Sciatic nerve (tissue), 2 donors: ENCODE results near the gene NCKAP5. TPM values are rescaled to one million over a fixed set of nuclear protein-coding genes. Genes with fewer than 3 reads are reported as not detected.

Experiments used
- ATAC-seq: fragments of 200-7000 bp; cut with Tn5 transposase; one replicate; pipeline ENCODE4 v1.9.1; 2020; ENCODE audit warnings: mild to moderate bottlenecking, moderate library complexity
- DNase-seq: peaks from one replicate; pipeline ENCODE4 v3.0.0-alpha.2; 2020; ENCODE audit warnings: low spot score
- intact Hi-C: fragments of 100-400 bp; cut with DNase I; formaldehyde crosslinking; loops from one replicate; pipeline ENCODE4 v1.14.2; 2022
- total RNA-seq: library from RNA; stranded (reverse); fragmentation: NEBNext Ultra II Directional; extraction: Animal tissue kit (Norgen Biotek cat#: 25700); gene quantifications from one replicate; pipeline ENCODE4 v1.2.1, GENCODE V29; 2021
- donor health status: DM: no; HTN: no; CAD: no.
- donor health status: DM: no; HTN: no; CAD: no.

Gene NCKAP5
- total RNA-seq, 1 donor from 2014 or later: 10.5 TPM

DNA sequence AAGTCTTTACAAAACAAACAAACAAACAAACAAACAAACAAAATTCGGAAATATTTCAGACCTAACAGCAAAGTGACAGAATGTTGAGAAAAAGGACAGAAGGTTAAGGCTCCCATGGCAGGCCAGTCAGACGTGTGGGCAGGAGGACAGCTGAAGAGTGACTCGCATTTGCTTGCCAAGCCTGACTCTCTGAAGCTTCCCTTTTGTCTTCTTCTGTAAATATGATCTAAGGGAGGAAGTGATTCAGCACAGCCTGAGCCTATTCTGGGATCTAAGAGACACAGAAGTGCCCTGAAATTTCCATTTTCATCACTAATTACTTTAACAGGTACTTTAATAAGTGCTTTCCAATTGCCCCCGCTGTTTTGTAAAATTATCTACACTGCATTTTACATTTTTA lies 764.2 kb downstream of the NCKAP5 start:
- DNase-seq (no peak), ATAC-seq (peak; percentile 73)

DNA sequence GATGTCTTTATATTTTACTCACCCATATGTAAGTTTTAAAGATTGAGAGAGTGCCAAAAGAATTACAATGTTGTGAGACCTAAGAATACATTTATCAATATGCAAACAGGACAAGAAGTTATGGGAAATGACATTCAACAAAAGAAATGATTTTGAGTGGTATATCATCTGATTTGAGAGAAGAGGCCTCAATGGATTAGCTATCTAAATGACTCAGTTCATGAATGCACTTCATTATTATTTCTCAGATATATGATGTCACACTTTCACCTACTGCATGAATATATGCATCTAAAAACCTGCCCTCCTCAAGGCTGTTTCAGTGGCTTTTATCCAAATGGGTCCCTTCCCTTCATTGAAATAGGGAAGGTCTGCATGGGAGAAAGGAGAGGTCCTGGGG lies 769.9 kb downstream of the NCKAP5 start:
- ATAC-seq (no peak), DNase-seq (no peak)
- intact Hi-C loops: no loop called here

More for the DNA sequence above, 764.2 kb downstream of the NCKAP5 start:
- intact Hi-C loops: no loop called here

DNA sequence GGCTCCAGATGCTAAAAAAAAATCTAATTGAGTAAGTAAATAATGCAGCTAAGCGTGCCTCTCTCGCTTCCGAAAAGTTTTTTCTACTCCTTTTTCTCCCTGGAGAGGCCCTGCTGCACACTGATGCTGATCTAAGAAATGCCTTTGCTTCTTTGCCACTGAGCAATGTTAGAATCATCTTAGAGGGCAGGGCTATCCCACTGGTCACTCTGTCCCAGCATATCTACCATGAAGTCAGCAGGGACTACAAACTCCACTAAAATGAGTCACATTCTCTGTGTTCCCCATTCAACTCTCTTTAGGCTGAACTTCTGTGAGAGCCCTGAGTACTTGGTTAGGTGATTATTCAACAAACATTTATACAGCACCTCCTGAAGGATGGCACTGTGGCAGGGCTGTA lies 770.7 kb downstream of the NCKAP5 start:
- intact Hi-C loops: no loop called here
- ATAC-seq (no peak), DNase-seq (no peak)

DNA sequence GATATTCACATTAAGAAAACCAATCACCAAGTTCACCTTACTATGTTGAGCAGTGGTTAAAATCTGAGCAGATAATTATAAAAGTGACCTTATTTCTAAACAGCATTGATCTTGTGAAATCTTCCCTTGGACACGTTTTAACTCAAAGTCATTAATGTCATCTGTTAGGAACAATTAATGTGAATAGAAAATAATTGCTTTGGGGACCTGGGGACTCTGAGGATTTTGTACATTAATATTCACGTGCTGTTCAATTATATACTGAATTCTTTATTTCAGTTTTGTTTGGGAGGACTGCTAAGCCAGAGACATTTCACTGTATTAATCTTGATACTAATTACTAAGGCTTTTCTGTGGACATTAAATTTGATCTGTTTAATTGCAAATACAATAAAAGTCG lies 771.2 kb downstream of the NCKAP5 start:
- no peak for ATAC-seq
- intact Hi-C loops: no loop called here
- no peak for DNase-seq

DNA sequence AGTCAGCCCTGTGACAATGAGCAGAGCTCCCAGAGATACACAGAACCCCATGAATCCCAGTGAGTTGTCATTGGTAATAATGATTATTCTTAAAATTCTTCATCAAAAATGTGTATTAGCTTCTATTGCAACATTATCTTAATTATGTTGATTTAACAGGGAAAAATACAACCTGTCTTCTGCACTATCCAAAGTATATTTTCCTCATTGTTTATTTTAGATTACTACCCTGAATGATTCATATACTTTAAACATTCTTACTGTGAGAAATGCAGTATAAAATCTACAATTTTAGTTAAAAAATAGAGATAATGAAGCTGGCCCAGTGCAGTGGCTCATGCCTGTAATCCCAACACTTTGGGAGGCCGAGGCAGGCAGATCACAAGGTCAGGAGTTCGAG lies 773.0 kb downstream of the NCKAP5 start:
- ATAC-seq: no peak
- intact Hi-C loops: no loop called here
- no peak for DNase-seq

DNA sequence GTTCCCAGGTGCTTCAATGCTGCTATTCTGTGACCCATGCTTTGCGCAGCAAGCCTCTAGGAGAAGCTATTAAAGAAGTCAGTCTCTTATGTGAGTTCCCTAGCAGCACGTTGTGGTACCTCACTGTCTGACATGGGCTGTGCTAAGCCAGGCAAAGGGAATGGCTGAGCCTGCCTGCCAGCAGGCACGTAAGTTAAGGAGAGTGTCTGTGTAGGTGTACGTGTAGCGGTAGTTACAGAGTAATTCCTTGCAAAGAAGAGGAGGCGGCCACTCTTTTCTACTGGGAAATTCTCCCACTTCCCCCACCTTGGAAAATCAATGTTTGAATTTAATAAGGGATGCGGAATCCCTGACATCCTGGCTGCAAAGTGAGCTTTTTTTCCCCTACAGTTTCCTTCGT lies 774.7 kb downstream of the NCKAP5 start:
- intact Hi-C loops: no loop called here
- DNase-seq (no peak), ATAC-seq (no peak)

DNA sequence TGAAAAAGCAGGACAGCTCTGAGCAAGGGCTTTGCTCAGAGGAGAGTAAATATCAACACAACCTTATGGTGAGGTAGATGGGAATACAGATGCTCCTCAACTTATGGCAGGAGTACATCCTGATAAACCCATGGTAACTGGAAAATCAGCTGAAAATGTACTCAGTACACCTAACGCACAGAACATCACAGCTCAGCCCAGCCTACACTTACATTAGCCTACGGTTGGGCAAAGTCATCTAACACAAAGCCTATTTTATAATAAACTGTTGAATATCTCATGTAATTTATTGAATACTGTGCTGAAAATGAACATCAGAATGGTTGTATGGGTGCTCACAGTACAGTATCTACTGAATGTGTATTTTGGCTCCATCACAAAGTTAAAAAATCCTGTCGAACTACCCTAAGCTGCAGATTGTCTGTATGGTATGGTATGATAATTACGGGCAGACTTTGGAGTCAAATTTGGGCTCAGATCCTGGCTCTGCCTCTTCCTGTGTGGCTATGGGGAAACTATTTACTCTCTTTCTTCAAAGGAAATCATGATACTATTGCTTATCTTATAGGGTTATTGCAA lies 778.0 kb downstream of the NCKAP5 start:
- no peak for ATAC-seq
- intact Hi-C loops: no loop called here
- no peak for DNase-seq

DNA sequence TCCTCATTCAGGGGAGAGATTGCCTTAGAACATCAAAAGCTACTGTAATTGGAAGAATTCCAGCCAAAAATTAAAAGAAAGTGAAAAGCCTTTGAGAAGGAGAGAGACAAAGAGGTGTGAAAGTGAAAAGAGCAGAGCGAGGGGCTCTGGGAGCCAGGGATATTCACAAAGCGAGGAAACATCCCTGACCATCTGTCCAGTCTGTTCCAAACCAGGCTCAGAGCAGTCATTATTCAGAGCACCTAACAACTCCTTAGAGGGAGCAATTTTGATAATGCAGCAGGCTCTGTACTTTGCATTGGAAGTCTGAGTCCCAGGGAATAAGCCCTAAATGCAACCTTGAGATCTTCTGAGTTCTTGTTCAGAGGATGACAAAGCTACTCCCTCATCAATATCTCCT lies 779.2 kb downstream of the NCKAP5 start:
- intact Hi-C loops: no loop called here
- no peak for ATAC-seq
- DNase-seq: no peak

DNA sequence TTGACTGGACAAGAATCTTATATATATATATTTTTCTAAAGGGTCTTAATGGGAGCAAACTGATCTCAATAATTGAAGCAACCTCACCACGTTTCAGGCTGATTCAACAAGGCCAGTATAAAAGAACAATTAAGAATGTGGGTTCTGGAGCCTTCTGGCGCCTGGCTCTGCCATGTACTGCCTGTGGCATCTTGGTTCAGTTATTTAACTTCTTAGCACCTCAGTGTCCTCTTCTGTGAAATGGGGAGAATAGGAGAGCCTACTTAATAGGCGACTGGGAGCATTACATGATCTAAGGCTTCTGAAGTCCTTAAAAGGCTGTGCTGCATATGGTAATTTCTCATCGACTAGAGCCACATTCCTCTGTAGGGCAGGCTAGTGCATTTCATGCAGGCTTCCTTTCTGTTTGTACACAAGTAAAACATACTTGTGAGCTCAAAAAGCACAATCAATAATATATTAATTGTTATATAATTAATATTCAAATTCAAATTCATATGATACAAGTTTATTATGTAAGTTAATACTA lies 779.9 kb downstream of the NCKAP5 start:
- no peak for DNase-seq
- no peak for ATAC-seq
- intact Hi-C loops: no loop called here

DNA sequence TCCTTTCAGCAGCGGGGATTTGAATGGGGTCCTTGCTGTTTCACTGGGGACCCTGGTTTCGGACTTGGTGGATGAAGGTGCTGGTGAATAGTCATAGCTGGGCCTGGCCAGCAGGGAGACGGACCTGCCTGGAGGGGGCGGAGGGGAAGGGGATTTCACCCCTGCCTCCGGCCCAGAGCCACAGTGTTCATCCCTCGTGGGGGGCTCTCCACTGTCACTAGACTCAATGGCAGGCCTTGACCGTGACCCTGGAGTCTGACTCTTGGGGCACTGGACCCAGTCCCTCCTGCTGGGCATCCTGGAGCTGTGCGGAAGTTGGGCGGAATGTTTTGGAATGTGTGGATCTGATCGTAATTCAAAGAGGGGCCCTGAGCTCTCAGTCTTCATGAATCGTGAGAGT lies 784.4 kb downstream of the NCKAP5 start:
- ATAC-seq (no peak), DNase-seq (no peak)
- intact Hi-C loops: no loop called here

DNA sequence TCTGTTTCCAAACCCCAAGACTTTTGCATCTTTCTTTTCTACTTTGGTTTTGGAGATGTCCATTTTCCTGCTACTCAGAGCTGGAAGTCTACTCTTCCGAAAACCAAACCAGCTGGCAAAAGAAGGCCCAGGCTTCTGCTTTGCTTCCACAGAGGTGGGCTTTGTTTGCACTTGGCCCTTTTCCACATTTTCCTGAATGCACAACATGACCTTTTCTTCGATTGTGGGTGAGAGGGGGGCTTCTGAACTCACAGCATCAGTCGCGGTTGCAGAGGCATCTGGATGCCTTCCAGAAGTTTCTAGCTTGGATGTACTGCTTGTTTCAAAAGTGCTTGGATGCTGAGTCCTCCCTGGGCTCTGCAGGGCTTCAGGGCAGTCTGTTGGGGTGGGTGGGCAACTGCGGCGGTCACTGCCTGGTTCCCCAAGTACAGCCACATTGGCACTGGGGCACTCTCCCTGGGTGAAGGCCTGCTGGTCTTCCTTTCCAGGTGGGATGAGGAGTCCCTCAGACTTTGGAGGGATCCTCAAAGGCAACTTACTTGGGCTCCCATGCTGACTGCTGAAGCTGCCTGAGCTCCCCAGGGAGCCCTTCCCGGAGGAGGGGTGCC lies 786.0 kb downstream of the NCKAP5 start:
- ATAC-seq (no peak), DNase-seq (no peak)
- intact Hi-C loops: no loop called here

DNA sequence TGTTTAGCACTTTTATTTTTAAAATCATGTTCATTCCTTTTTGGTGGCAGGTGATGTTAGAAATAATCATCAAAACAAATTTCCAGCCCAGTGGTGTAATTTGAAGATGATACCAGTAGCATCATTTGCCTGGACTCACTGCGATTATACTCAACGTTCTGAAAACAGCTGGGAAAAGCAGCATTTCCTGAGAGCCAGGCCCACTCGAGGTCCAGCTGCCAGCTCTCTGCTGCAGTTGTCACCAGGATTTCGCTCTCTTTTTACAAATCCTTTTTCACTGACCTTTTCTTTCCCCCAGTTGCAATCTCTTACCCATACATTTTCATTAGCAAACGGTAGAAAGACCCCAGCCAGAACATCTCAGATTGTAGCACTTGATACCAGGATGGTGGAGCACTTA lies 787.6 kb downstream of the NCKAP5 start:
- intact Hi-C loops: no loop called here
- ATAC-seq (no peak), DNase-seq (no peak)

DNA sequence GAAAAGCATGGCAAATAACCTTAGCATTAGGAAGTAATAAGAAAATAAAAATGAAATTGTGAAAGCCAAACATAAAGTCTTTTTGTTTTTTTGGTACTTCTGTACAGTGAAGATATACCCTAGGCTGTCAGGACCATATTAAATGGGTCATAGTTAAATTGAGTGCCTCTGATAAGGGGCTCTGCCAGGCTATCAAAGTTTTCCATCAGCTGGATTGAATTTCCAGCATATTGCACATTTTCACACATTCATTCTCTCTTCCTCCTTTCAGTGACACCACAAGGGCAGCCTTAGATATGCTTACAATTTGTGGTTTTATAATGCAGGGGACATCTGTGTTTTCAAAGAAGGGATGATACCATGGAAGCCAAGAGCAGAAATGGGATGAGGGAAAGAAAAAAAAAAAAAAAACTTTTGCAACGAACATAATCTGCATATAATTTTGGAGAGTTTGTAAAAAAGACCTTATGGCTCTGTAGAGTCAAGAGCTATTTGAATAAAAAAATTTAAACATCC lies 789.0 kb downstream of the NCKAP5 start:
- DNase-seq (no peak), ATAC-seq (no peak)
- intact Hi-C loops: no loop called here

DNA sequence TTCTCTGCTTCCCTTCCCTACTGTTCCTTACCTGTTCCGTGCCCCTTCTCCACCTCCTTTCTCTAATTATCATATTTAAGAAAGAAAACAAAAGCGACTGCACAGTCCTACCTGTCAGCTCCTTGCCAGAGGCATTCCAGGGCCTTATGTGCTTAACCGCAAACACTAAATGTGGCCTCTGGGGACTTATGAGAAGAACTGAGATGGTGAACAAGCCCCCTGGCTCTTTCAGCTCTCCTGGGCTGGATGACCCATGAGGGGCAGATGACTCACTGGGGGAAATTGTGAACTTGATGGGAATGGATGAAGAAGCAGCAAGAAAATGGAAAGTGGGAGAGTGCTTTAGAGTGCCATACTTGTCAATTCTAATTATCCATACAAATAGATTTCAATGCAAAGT lies 792.0 kb downstream of the NCKAP5 start:
- no peak for ATAC-seq
- no peak for DNase-seq
- intact Hi-C loops: loop anchor here (2.0 kb wide), 1 partner anchor 25 kb away; no protein-coding TSS in a partner anchor

DNA sequence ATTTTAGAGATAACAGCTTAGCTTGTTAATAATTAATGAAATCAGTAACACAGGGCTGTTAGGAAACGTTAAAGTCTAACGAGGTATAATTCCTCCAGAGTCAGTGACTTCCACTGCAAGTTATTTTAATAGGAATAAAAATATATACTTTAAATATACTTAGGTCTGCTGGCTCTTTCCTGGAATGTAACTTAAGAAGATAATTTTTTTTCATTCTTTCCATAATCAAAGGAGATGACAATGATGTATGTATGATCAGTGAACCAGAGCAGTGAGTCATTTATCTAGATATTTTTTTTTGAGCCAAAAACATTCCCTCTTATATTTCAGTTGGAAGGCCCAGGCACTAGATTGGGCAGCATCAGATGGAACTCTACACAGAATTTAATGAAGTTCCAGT lies 794.1 kb downstream of the NCKAP5 start:
- ATAC-seq: no peak
- intact Hi-C loops: no loop called here
- DNase-seq: no peak

DNA sequence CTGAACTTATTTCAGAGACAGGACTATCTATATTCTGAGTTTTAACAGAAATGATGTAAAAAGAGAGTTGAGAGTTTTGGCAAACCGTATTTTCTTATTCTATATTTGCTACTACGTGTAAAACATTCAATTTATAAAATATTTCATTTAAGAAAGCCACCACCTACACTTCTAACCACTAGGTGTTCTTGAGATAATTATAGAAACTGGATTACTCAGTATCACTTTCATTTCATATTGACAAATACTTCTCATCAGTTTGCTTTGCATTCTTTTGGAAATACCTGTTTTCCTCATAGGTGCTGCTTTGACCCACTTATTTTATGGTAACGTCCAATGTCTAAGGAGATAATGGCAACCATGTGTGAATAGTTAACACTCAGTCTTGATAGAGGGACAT lies 794.9 kb downstream of the NCKAP5 start:
- DNase-seq: no peak
- intact Hi-C loops: no loop called here
- no peak for ATAC-seq

DNA sequence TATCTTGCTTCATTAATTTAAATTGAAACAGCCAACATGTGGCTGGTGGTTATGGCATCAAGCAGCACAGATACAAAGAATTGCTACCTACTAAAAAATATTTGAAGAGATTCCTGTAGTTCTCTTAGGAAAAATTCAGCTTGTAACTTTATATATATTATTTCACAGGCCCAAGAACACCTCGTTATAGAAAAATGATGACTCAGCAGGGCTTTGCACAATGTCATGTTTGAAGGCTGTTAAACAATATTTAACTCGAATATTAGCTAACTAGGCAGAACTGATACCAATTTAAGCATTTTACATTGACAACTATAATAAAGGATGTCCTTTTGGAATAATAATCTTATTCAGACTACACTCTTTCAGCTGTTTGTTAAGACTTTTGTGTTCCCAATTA lies 795.9 kb downstream of the NCKAP5 start:
- ATAC-seq (no peak), DNase-seq (no peak)
- intact Hi-C loops: no loop called here

DNA sequence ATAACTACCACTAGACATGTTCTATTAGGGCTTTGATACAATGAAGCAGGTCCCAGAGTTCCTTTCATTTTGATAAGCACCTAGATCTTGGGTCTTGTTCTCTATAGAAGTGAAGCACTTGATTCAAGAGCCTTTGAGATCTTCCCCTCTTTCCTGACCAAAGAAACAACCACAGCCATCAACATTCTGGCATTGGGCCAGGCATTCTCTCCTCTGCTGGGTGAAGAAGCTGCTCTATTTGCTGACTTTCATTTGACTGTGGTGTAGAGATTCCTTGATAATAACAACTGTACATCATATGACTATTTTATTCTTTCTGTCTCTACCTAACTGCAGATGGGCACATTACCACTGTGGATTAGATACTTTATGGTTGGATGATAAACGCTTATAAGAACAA lies 801.7 kb downstream of the NCKAP5 start:
- intact Hi-C loops: no loop called here
- DNase-seq (no peak), ATAC-seq (no peak)

DNA sequence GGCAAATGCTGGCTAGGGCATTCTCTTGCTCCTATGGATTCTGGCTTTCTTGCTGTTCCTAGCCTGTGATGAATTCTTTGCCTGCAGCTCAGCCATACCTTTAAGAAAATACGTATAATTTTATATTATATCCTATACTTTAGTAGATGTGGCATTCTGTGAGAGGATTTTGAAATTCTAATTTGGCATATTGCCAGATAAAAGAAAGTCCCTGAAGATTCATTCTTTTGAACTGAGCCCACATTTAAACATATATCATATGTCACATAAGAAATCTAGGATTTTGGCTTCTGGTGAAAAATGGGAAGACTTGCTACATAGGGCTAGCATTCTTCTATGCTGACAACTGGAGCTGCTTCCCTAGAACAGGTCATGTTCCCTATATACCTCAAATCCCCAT lies 806.8 kb downstream of the NCKAP5 start:
- ATAC-seq (no peak), DNase-seq (no peak)
- intact Hi-C loops: no loop called here

DNA sequence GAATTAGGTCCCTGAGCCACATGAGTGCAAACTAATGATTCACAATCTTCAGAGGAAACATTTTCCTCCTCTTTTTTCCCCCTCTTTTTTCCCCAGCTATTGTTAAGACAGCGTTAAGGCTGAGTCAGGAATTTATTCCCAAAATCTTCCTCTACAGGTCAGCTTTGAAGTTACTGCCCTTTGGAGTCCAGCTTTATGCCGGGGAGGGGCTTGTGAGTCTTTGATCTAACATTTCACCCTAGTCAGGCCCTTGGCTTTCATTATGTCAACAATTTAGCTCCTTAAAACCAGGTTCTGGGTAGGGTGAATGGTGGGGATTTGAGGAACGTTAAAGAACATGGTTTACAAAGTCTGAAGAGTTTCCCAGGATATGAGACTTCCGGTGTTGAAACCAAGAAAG lies 807.3 kb downstream of the NCKAP5 start:
- no peak for DNase-seq
- intact Hi-C loops: no loop called here
- no peak for ATAC-seq

DNA sequence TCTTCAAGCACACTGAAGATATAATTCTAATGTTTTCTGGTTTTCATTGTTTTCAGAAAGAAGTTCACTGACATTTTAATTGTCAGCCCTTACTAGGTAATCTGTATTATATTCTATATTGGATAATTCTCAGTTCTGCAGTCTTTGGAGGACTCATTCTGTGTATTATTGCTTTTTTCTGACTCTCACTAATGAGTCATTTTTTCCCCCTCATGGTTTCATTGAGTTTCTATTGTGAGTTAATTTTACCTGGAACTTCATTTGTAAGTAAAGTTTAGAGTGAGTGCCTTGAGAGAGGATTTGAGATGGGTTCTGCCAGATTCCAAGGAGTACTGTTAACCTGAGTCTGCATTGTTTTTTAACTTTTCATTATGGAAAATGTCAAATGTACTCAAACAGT lies 807.9 kb downstream of the NCKAP5 start:
- ATAC-seq: no peak
- intact Hi-C loops: no loop called here
- no peak for DNase-seq
